HG03280 (cell line): ENCODE results near the gene RNF187.

ENCODE experiments used
- ATAC-seq: cut with Tn5 transposase; IDR thresholded peaks from one replicate; pipeline ENCODE4 v1.9.1; 2021; ENCODE audit warnings: mild to moderate bottlenecking, moderate library complexity; ENCODE audit not compliant: unreplicated experiment

The RNF187 gene

DNA sequence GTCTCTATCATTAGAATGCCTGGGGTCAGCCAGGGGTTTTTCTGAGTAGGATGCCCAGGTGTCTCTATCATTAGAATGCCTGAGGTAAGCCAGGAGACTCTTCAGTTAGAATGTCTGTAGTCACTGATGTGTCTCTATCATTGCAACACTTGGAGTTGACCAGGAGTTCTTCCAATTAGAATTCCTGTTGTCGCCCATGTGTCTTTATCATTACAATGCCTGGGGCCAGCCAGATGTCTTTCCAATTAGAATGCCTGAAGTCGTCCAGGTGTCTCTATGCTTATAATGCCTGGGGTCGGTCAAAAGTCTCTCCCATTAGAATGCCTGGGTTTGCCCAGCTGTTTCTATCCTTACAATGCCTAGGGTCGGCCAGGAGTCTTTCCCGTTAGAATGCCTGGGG is 55.8 kb downstream of the RNF187 start:
- no peak for ATAC-seq

DNA sequence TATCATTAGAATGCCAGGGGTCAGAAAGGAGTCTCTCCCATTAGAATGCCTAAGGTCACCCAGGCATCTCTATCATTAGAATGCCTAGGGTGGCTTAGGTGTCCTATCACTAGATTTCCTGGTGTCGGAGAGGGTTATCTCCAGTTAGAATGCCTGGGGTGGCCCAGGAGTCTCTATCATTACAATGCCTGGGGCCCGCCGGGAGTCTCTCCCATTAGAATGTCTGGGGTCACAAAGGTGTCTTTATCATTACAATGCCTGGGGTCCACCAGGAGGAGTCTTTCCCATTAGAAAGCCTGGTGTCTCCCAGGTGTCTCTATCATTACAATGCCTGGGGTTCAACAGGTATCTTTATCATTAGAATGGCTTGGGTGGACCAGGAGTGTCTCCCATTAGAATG is 56.2 kb downstream of the RNF187 start:
- ATAC-seq: no peak

DNA sequence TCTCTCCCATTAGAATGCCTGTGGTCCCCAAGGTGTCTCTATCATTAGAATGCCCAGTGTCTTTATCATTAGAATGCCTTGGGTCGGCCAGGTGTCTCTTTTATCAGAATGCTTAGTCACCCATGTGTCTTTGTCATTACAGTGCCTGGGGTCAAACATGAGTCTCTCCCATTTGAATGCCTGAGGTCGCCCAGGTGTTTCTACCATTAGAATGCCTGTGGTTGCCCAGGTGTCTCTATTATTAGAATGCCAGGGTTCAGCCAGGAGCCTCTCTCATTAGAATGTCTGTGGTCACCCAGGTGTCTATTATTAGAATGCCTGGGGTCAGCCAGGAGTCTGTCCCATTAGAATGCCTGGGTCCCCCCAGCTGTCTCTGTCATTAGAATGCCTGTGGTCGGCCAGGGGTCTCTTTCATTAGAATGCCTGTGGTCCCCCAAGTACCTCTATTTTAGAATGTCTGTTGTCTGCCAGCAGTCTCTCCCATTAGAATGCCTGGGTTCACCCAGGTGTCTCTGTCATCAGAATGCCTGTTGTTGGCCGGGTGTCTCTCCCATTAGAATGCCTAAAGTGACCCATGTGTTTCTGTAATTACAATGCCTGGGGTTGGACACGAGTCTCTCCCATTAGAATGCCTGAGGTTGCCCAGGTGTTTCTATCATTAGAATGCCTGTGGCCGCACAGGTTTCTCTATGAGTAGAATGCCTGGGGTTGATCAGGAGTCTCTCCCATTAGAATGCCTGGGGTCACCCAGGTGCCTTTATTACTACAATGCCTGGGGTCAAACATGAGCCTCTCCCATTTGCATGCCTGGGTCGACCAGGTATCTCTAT is 57.1 kb downstream of the RNF187 start:
- ATAC-seq: no peak

DNA sequence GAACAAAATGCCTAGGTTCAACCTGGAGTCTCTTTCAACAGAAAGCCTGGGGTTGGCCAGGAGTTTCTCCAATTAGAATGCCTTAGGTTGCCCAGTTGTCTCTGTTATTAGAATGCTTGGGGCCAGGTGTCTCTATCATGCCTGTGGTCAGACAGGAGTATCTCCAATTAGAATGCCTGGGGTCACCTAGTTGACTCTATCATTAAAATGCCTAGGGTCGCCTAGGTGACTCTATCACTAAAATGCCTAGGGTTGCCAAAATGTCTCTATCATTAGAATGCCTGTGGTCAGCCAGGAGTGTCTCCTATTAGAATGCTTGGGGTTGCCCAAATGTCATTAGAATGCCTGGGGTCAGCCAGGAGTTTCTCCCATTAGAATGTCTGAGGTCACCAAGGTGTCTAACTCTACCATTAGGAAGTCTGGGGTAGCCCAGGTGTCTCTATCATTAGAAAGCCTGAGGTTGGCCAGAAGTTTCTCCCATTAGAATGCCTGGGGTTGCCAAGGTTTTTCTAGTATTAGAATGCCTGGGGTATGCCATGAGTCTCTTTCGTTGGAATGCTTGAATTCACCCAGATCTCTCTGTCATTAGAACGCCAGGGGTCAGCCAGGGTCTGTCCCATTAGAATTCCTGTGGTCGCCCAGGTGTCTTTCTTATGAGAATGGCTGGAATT is 57.9 kb downstream of the RNF187 start:
- no peak for ATAC-seq
